Measurements from ENCODE around the gene IQCC. TPM values are rescaled to one million over a fixed set of nuclear protein-coding genes. Genes with fewer than 3 reads are reported as not detected.

The IQCC gene
- polyA plus RNA-seq, 1 donor (not counting 4 experiments of a cell fraction or from before 2014, with no cell fraction given), result 1.5 TPM

GRCh38 chr1:32180186-32181060 lies 25.0 kb upstream of the IQCC start:
- Histone ChIP-seq H2AFZ (ENCODE audit: control insufficient read depth, low read length) (peak overlapping the region; percentile 37), H4K20me1 (ENCODE audit: control insufficient read depth, extremely low read depth, insufficient read depth, low read length) (no peaks in the 10 kb centered on the region), H3K9me3 (ENCODE audit: control insufficient read depth, low read depth, low read length) (no peaks in the 10 kb centered on the region), H3K9me1 (ENCODE audit: control insufficient read depth, extremely low read depth, insufficient read depth, low read length) (peaks cover 3% of the 10 kb centered on the region), H3K36me3 (ENCODE audit: control insufficient read depth in 2 of 2, extremely low read depth in 1 of 2, insufficient read depth in 2 of 2, low read length in 2 of 2) (peaks cover 10 to 31% of the 10 kb centered on the region in 2 experiments), H3K4me2 (ENCODE audit: control insufficient read depth, extremely low read depth, insufficient read depth, low read depth, low read length) (peak overlapping the region; percentile 87), H3K4me1 (ENCODE audit: control insufficient read depth, extremely low read depth, insufficient read depth, low read length) (peaks cover 19% of the 10 kb centered on the region), H3K27ac (ENCODE audit: control insufficient read depth, insufficient read depth, low read length) (peak overlapping the region; percentile 90), H3K79me2 (ENCODE audit: control insufficient read depth, insufficient read depth, low read length) (peaks cover 44% of the 10 kb centered on the region), H3K27me3 (ENCODE audit: control insufficient read depth, extremely low read depth, insufficient read depth, low read length) (no peaks in the 10 kb centered on the region), H3K9ac (ENCODE audit: control insufficient read depth, extremely low read depth, insufficient read depth, low read length) (peak overlapping the region; percentile 90), H3K4me3 (ENCODE audit: control insufficient read depth in 2 of 3, extremely low read depth in 1 of 3, insufficient read depth in 2 of 3, low read depth in 1 of 3, low read length in 3 of 3) (peak overlapping the region; percentile 47 to 95 (median 70))
- no peak for TF ChIP-seq EZH2 (IDR thresholded peaks at IDR 0.05; ENCODE audit: low read length)
- TF ChIP-seq, protein P1, sequence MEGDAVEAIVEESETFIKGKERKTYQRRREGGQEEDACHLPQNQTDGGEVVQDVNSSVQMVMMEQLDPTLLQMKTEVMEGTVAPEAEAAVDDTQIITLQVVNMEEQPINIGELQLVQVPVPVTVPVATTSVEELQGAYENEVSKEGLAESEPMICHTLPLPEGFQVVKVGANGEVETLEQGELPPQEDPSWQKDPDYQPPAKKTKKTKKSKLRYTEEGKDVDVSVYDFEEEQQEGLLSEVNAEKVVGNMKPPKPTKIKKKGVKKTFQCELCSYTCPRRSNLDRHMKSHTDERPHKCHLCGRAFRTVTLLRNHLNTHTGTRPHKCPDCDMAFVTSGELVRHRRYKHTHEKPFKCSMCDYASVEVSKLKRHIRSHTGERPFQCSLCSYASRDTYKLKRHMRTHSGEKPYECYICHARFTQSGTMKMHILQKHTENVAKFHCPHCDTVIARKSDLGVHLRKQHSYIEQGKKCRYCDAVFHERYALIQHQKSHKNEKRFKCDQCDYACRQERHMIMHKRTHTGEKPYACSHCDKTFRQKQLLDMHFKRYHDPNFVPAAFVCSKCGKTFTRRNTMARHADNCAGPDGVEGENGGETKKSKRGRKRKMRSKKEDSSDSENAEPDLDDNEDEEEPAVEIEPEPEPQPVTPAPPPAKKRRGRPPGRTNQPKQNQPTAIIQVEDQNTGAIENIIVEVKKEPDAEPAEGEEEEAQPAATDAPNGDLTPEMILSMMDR (optimal IDR thresholded peaks at IDR 0.05 in 1 of 3, IDR thresholded peaks at IDR 0.05 in 1 of 3, conservative IDR thresholded peaks at IDR 0.05 in 1 of 3; ENCODE audit: extremely low read depth in 1 of 3, insufficient read depth in 2 of 3, low read length in 3 of 3), result no peak
- no peak for FAIRE-seq
- DNase-seq (ENCODE audit: low read depth, low spot score), result no peak
- dilution Hi-C loops (cut with MboI; ENCODE audit: extremely low pct_ligation_motif_present, low sequenced_read_pairs), result no loop called here

DNA sequence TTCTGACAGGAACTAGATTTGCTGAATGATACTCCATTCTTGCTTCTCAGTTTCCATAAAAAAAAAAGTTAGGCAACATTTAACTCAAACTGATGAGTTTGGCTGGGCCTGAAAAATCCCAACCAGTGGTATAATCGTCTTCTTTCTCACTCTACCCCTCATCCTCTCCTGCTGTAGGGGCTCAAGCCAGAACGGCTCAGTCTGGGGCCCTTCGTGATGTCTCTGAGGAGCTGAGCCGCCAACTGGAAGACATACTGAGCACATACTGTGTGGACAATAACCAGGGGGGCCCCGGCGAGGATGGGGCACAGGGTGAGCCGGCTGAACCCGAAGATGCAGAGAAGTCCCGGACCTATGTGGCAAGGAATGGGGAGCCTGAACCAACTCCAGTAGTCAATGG lies 24.4 kb upstream of the IQCC start:
- peaks cover under 1% of the 10 kb centered on the region for H4K20me1 ChIP-seq (ENCODE audit: control insufficient read depth, extremely low read depth, insufficient read depth, low read length)
- no peaks in the 10 kb centered on the region for H3K27me3 ChIP-seq (ENCODE audit: control insufficient read depth, extremely low read depth, insufficient read depth, low read length)
- H3K27ac ChIP-seq (ENCODE audit: control insufficient read depth, insufficient read depth, low read length), result peak overlapping the region; percentile 90
- H3K79me2 ChIP-seq (ENCODE audit: control insufficient read depth, insufficient read depth, low read length), result peaks cover 48% of the 10 kb centered on the region
- peaks cover 3% of the 10 kb centered on the region for H3K9me1 ChIP-seq (ENCODE audit: control insufficient read depth, extremely low read depth, insufficient read depth, low read length)
- TF ChIP-seq EZH2 (IDR thresholded peaks at IDR 0.05; ENCODE audit: low read length), result no peak
- TF ChIP-seq, protein P1 (optimal IDR thresholded peaks at IDR 0.05 in 1 of 3, IDR thresholded peaks at IDR 0.05 in 1 of 3, conservative IDR thresholded peaks at IDR 0.05 in 1 of 3; ENCODE audit: extremely low read depth in 1 of 3, insufficient read depth in 2 of 3, low read length in 3 of 3), result no peak
- no peak overlapping the region for H2AFZ ChIP-seq (ENCODE audit: control insufficient read depth, low read length)
- H3K9me3 ChIP-seq (ENCODE audit: control insufficient read depth, low read depth, low read length), result no peaks in the 10 kb centered on the region
- FAIRE-seq, result no peak
- DNase-seq (ENCODE audit: low read depth, low spot score), result no peak
- H3K4me2 ChIP-seq (ENCODE audit: control insufficient read depth, extremely low read depth, insufficient read depth, low read depth, low read length), result peak overlapping the region; percentile 87
- H3K4me3 ChIP-seq (ENCODE audit: control insufficient read depth in 2 of 3, extremely low read depth in 1 of 3, insufficient read depth in 2 of 3, low read depth in 1 of 3, low read length in 3 of 3), result peak overlapping the region in 2 of 3 experiments; percentile 70 to 95
- H3K36me3 ChIP-seq (ENCODE audit: control insufficient read depth in 2 of 2, extremely low read depth in 1 of 2, insufficient read depth in 2 of 2, low read length in 2 of 2), result peaks cover 12 to 34% of the 10 kb centered on the region in 2 experiments
- H3K9ac ChIP-seq (ENCODE audit: control insufficient read depth, extremely low read depth, insufficient read depth, low read length), result peak overlapping the region; percentile 90
- dilution Hi-C loops (cut with MboI; ENCODE audit: extremely low pct_ligation_motif_present, low sequenced_read_pairs), result no loop called here
- peaks cover 19% of the 10 kb centered on the region for H3K4me1 ChIP-seq (ENCODE audit: control insufficient read depth, extremely low read depth, insufficient read depth, low read length)

Data from keratinocyte (primary cell).